GM18909 (cell line): ENCODE data around the gene HGFAC.

Source experiments
- ATAC-seq: cut with Tn5 transposase; IDR thresholded peaks from one replicate; pipeline ENCODE4 v1.9.1; 2021; ENCODE audit warnings: mild to moderate bottlenecking; ENCODE audit not compliant: unreplicated experiment, poor library complexity

Gene HGFAC

DNA sequence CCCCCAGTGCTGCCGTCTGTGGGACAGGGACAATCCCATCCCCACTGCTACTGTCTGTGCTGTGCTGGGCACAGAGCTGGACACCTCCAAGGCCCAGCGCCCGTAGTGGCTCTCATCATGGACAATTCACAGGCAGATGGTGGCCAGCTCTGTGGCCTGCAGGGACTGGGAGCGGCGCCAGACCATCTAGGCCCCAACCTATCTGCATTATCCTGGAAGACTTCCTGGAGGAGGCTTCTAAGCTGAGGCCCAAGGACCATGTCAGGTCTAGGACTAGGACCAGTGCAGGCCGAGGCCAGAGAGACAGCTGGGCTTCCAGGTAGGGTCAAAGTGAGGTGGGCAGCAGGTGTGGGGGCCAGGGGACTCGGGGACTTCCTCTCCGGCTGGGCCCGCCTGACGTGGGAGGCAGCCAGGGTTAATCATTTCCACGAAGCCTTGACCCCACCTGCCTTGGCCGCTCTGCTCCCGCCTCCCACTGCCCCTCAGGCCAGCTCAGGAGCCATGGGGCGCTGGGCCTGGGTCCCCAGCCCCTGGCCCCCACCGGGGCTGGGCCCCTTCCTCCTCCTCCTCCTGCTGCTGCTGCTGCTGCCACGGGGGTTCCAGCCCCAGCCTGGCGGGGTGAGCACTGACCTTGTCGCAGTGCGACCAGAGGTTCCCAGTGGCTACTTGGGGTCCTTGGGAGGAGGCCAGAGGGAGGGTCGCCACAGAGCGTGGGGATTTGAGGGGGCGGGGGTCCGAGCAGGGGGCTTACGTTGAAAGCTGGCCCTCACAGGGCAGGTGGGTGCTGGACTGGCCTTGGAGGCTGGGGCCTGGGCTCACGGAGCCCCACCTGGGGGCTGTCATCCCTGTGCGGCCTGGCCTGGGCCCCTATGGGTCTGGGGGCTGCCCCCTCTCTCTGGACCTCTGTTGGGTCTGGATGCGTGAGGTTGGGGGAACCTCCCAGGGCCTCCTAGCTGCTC is at the start of gene HGFAC:
HGFAC (plus strand) TSS at position 468 of the 959 bp plus-strand sequence; CDS start at position 502, 34 bp downstream.
- ATAC-seq: no peak

DNA sequence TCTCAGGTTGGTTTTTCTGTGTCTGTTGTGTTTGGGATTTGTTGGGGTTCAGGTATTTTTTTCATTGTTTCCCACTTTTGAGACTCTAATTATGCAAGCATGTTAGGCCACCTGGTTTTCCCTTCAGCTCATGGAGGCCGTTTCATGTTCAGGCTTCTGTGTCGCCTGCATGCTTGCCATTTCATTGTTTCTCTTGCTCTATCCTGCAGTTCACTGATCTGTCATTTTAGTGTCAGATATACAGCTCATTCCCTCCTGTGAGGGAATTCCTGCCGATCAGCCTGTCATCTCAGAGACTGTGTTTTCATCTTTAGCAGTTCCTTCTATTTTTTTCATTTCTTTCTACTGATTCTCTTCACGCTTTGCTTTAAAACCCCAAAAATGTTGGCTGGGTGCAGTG is 49.4 kb upstream of the HGFAC start:
- ATAC-seq: no peak

DNA sequence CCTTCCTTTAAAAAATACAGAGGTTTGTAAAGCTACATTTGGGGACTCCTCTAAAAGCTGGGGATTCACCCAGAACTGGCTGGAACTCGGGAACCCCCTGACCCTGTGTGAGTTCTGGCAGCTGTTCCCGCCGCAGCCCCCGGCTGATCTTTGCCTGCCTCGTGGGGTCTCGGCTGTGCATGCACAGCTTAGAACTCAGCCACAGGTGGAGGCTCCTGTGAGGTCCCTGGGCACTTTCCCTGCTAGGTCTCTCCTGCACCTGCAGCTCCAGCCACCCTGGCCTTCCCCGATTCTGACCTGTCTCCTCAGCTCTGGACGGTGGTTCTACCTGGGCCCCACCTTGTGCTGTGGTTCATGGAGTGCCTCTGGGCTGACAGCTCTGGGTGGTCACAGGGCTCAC is 48.6 kb upstream of the HGFAC start:
- ATAC-seq: no peak

DNA sequence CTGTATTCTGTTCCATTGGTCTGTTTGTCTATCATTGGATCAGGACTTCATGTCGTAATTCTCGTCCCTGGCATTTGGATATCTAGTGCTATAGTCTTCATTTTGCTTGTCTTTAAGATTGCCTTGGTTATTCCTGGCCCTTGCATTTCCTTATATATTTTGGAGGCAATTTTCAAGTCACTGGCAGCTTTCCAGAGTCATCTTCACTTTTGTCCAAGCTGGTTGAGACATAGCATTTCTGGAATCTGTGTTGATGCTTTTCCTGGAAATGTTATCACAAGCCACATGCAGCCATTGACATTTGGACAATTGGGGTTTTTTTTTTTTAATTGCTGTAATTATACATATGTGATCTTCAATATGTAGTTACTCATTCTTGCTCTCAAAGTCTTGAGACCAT is 45.2 kb upstream of the HGFAC start:
- ATAC-seq: no peak

DNA sequence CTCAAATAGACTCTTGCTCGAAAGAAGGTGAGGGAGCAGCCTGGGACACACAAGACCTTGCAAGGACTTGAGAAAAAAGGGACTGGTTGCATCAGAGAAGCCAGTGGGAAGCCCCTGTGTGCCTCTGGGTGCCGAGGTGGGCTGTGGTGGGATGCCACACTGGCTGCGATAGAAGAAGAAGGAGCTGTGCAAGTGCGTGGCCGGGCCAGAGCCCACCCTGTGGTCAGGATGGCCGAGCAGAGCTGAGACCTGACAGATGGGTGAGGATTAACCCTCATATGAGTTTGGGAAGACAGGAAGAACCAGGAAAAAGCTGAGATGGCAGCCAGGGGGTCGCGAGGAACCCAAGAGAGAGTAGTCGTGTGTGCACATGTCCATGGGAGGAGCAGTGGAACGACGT is 44.6 kb upstream of the HGFAC start:
- no peak for ATAC-seq

DNA sequence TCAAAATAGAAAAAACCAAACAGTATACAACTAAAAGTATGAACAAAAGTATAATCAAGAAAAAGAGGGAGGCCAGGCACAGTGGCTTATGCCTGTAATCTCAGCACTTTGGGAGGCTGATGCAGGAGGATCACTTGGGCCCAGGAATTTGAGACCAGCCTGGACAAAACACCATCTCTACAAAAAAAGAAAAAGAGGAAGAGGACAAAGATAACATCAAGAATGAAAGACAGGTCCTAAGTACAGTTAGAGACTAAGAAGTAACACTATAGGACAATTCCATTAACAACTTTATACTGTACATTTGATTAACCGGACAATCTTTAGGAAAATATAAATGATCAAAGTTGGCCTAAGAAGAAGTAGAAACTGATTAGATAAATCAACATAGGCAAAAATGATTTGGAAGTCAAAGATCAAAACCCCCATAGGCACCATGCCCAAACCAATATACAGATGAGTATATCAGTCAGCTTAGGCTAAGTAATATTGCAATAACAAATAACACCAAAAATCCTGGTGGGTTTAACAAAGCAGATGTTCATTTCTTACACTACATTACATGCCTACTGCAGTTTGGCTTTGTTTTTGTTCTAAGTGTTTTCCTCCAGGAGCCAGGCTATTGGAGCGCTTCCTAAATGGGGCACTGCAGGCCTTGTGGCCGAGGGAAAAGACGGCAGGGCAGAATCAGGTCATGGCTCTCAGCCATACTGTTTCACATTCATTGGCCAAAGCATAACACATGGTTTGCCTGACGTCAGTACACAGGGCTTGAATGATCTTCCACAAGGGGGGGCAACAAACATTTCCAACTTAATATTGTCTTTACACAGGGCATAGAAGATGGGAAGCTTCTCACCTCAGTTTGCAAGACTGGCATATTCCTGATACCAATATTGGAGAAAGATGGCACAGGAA is 42.2 kb upstream of the HGFAC start:
- ATAC-seq: no peak

DNA sequence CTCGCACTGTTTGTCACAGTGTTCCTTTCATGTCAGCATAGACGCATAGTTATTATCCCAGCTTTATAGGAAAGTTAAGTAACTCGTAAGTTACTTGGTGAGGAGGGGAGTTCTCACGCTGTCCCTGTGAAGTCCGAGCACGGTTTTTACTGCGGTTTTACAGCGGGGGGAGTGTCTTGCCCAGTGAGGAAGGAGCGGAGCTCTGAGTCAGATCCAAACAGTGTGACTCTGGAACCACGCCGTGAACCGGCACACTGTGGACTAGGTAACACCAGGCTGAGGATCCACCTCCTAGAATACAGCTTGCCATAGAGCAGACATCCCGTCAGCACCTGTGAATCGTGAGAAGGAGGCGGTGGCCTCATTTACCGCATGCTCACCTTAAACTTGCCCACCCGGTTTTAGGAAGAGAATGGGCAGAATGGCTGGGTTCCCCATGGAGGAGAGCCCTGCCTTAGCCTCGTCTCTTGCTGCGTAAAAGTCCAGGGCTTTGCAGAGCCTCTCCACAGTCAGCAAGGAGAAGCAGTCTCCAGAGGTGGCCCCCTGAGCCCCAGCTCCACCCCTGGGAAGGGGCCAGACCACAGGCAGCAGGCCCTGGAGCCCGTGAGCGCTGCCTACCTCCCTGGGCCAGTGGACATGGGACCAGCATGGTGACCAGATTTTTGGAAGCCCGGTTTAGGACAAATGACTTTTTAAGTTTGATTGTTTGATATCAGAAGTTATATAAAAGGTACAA is 40.2 kb upstream of the HGFAC start:
- ATAC-seq: no peak

DNA sequence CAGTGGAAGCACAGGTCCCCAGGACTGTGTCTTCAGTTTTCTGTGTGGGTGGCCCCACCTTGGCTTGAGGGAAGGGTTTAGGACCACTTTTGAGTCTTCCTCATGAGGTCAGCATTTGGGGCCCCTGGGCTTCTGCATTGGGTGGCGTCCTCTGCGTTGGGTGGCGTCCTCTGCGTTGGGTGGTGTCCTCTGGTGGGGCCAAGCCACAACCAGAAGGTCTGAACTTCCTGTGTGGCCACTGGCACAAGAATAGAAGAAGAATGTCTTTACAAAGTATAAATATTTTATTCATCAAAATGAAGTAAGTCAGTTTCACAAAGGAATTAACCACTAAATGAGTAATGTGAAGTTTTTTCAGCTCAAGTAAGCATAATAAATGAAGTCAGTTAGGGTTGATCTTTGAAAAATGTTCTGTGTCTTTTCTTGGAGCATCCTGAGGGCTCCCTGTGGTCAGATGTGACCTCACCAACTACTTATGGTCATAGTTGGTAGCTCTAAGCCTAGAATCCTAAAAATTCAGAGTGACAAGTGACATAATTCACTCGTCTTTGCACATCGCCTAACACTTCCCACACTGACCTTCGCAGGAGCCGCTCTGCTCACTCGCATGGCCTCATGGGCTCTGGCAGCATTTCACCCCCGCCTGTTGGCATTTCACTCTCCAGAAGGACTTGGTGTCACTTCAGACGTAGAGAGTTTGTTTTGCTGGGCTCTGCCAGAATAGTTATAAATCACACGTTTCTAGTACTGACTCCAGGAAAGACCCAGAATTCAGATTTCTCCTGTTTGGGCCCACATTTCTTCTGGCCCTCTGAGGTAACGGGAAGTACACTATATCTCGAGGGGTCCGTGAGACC is 39.0 kb upstream of the HGFAC start:
- no peak for ATAC-seq

DNA sequence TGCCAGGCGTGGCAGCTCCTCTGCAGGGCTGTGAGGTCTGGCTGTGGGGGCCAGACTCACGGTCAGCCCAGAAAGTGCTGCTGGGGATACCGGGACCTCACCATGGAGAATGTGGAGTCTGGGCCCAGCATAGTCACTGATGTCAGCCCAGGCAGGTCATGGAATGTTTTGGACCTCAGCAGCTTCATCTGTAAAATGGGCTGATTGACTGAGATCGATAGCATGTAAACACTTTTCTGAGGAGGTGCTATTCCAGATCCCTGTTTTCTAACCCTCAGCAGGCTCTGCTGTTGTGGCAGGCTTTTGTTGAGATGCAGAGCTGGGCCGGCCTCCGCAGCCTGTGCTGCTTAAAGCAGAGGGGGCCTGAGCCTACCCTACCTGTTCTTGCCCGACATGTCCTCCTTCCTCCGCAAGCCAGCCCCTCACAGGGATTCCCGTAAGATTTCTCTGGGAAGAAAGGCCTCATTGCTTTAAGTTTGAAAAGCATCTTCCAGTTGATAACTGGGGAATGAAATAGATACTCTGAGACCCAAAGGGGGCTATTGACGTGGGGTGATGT is 38.3 kb upstream of the HGFAC start:
- no peak for ATAC-seq

DNA sequence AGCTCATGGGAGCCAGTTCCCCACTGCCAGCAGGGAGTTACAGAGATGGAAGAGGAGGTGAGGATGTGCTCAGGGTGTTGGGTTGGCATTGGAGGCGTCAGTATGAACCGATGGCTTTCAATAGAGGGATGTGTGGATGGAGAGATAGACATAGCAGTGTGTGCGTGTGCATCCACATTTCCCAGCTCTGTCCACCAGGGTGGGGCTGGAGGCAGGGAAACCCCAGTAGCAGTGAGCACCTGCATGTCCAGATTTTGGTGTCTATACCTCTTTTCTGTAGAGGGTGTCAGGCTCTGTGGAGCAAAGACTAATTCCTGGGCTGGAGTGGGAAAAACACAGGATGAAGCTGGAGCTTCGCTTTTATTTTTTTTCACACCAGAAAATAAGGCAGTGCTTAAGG is 37.2 kb upstream of the HGFAC start:
- no peak for ATAC-seq

DNA sequence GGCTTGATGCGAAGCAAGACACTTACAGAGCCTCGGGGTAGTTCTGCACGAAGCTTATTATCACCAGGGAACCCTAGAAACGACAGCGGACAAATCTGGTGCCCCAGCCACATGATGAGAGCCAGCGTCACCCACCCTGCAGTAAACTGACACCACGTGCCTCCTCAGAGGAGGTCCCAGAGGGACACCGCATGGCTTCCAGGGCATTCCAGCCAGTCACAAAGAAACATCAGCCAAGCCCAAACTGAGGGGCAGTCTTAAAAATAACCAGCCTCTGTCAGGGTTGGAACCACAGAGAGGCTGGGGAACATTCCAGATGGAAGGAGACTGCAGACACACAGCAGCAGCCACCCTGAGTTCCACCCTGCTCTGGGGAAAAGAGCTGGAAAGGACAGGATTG is 36.6 kb upstream of the HGFAC start:
- no peak for ATAC-seq

DNA sequence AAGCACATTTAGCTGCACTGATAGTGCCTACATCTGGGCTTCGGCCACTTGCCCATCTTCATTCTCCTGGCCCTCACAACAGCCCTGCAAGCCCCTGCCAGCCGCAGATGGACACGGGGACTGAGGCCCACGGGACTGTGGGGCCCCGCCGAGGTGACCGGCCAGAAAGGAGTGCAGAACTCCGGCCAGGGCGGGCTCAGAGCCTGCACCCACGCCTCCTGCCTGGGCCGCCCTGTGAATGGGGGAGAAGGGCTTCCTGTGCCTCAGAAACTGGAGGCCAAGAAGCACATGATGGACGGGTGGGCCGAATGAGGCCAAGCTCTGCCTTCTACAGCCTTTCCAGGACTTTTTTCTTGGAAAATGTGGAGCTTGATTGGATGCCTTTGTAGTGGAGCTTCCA is 35.7 kb upstream of the HGFAC start:
- no peak for ATAC-seq

DNA sequence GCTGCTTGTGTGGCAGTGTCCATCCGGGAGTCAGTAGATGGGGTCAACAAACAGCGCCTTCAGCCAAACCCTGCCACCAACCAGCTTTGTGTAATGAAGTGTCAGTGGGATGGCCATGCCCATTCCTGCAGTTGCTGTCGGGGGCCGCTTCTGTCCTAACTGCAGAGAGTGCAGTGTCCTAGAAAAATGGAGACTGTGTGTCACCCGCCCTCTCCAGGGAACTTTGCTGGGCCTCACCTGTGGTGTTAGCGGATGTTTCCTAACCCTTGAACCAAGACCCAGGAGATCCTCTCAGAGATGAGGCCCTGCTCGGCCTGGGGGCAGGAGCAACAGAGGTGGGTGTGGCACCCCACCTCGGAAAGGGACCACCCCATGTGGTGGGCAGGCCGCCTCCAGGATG is 35.3 kb upstream of the HGFAC start:
- ATAC-seq: no peak

DNA sequence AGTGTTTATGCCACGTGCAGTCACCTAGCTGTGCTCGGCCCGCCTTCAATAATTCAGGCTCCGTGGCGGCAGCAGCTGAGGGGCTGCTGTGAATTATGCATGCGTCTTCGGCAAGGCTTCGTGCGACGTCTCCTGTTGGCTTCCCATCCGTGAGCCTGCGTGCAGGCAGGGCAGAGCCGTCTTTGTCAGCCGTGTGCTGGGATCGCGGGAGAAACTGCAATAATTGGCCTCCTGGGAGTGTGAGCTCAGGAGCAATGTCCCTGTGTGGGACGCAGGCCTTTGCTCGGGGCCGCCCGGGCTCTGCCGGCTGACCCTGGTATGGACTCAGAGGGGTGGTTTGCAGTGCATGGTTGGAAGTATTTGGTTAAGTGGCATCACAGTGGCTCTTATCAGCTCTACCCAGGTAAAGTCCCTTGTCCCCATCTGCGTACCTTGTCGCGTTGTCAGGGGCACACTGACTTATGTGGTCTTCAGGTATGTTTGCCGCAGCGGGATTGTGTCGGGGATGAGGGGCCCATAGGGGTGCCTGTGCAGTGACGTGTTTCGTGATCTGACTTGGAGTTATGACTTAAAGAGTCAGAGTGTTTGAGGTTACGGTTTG is 34.5 kb upstream of the HGFAC start:
- ATAC-seq: no peak

DNA sequence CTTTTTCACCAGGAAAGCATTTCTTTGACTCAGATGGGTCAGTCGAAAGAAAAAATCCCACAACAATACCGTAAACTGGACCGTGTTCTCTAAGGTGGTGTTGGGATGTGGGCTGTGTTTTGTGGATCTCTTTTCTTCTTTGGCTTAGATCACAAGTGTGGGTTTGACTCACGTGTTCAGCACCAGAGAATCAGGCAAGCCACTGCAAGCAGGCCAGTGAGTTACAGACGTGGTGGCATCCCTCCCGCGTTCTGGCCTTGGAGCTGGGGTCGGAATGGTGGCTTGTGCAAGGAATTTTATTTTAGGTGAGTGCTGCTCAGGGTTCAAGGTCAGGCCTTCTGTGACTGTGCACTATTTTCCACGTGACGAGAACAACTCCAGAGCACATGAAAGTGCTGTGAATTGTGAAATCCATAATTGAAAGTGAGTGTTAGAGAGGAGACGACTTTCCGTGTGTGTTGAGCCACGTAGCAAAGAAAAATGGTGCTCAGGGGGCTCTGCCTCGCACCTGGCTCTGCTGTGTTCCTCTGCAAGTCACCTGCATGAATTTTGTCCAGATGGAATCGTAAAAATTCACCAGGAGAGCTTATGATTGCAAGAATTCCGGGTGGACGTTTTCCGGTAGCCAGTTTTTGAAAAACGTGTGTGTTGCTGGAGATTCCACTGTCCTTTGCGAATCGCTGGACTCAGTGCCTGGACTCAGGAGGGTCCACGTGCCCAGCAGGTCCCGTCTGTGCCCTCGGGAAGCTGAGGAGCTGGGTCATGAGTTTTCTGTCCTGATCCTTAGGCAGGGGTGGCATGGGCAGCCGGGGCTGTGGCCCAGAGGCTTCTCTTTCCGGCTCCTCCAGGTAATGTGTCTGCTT is 33.6 kb upstream of the HGFAC start:
- no peak for ATAC-seq

DNA sequence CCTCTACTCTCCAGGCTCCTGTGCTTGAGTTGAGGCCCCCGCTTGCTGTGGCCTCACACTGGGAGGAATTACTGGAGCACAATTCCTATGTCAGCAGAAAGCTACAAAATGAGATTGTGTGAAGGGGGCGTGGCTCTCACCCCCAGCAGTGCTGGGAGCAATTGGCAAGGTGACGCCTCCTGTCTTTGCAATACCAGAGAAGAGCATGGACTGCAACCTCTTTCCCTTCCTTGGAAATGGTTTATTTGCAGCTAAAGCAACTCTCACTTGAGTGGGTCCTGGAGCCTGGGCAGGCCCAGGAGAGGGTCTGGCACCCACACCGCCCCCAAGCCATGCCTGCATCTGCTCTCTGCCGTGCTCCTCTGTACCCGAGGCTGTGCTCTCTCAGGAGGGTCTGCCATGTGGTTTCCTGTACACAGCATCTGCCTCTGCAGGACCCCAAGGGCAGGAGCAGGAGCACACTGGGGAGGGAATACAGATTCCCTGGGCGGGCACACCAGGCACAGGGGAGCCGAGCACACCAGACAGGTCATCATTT is 32.9 kb upstream of the HGFAC start:
- no peak for ATAC-seq

DNA sequence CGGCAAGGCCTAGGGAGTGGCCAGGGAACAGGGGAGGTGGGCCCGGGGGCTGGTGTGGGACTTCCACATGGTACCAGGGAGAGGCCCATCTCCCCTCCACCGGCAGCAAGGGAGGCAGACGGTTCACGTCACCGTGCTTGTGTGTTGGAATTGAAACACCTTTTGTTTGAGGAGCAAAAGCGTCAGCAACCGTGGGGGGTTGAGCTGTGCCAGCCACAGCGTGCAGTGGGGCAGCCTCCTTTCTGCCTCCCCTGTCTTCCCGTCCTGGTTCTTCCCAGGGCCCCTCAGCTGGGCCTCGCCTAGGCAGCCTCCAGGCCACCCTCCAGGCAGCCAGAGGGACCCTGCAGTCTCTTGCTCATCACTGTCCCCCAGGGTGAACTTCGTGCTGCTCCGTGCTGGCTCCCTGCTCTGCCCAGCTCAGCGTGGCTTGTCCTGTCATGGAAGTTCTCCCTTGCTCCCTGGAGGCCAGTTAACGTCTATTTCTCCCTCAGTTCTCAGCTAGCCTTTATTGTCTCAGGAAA is 32.1 kb upstream of the HGFAC start:
- no peak for ATAC-seq
